Left renal cortex interstitium (tissue), 4 donors: Measurements from ENCODE around the gene HOXB7. TPM values are rescaled to one million over a fixed set of nuclear protein-coding genes. Genes with fewer than 3 reads are reported as not detected.

Experiments used
- DNase-seq, 4 donors: peaks; one replicate each; pipeline ENCODE4 v3.0.0-alpha.2; 2013; ENCODE audit warnings: low read depth in 4 of 4, low spot score in 2 of 4, missing footprints in 1 of 4
- polyA plus RNA-seq, 4 donors: library from polyadenylated mRNA; unstranded; fragments of 120-200 nt; gene quantifications; one replicate each; pipeline ENCODE4 v1.2.1, GENCODE V29; 2013; ENCODE audit not compliant: insufficient read length in 4 of 4

HOXB7 gene
- polyA plus RNA-seq: 10 to 100 TPM; 45.7 to 64.9 (median 51.8) TPM

GRCh38 chr17:48610282-48611211, at the start of gene HOXB7:
Gene HOXB7, minus strand, starts transcription at chr17:48611017. Its CDS starts 99 bp downstream, at chr17:48610918.
- DNase-seq: no peak

GRCh38 chr17:48655913-48656312, 45.1 kb upstream of the HOXB7 start:
- DNase-seq: no peak

GRCh38 chr17:48649741-48650140, 38.9 kb upstream of the HOXB7 start:
- DNase-seq: no peak

- DNase-seq: no peak
Observed at GRCh38 chr17:48647963-48648245, 37.1 kb upstream of the HOXB7 start.

GRCh38 chr17:48647103-48647962, 36.5 kb upstream of the HOXB7 start:
- DNase-seq: no peak

- DNase-seq: peak in 1 of 4 donors; percentile 52
Observed at GRCh38 chr17:48646183-48647102, 35.6 kb upstream of the HOXB7 start.

GRCh38 chr17:48645639-48646182, 34.9 kb upstream of the HOXB7 start:
- no peak for DNase-seq

GRCh38 chr17:48644910-48645557, 34.2 kb upstream of the HOXB7 start:
- DNase-seq: no peak

- no peak for DNase-seq
Observed at GRCh38 chr17:48644159-48644558, 33.3 kb upstream of the HOXB7 start.

GRCh38 chr17:48643697-48644012, 32.8 kb upstream of the HOXB7 start:
- no peak for DNase-seq

- DNase-seq: no peak
Observed at GRCh38 chr17:48642843-48643696, 32.3 kb upstream of the HOXB7 start.

- DNase-seq: no peak
Observed at GRCh38 chr17:48642059-48642842, 31.4 kb upstream of the HOXB7 start.

GRCh38 chr17:48641541-48642058, 30.8 kb upstream of the HOXB7 start:
- no peak for DNase-seq

GRCh38 chr17:48640858-48641180, 30.0 kb upstream of the HOXB7 start:
- no peak for DNase-seq

GRCh38 chr17:48639982-48640857, 29.4 kb upstream of the HOXB7 start:
- DNase-seq: no peak

GRCh38 chr17:48639136-48639535, 28.3 kb upstream of the HOXB7 start:
- DNase-seq: no peak
